Suppressor macrophage treated with lipopolysaccharide for 4 hours (primary cell): ENCODE measurements around the gene MRPL50.
A peak's percentile ranks its signal among the peaks of the same experiment; 100 is the strongest.
"Not testable (repeated sequence)": the region's sequence is repeated elsewhere in the genome, so short reads cannot be mapped to it uniquely, and the experiment has no call there.

Experiments used
- DNase-seq: peaks from one replicate; pipeline ENCODE4 v3.0.0-alpha.2; 2020

Gene MRPL50

DNA sequence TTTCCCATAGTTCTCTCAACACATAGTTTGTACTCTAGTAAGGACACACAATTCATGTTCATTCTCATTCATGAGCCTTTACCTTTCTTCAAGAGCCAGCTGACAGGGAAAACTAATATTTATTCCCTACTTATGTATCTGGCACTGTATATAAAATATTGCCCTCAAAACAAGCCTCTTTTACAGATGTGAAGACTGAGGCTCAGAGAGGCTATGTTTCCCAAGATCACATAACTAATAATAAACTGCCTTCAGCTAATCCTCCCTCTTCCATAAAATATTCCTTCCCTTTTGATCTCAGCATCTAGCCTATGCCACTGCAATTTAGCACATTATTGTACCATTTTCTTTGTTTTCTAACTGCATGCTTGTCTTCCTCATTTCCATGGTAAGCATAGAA lies 19.0 kb upstream of the MRPL50 start:
- DNase-seq, result no peak

DNA sequence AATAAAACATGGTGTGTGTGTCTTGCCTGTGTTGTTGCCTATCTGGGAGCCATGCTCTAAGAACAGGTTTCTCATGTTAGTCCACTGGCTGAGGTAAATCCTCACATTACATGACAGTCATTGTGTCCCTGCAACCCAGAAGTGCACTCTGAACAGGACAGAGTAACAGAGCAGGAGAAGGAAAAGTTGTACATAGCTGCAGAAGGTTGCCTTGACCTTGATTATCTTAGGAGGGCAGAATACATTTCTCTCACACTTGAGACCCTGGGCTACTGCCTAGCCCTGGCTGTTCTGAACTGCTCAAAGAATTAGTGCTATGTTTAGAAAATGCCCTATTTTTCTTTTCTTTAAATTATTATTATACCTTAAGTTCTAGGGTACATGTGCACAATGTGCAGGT lies 17.2 kb upstream of the MRPL50 start:
- no peak for DNase-seq

DNA sequence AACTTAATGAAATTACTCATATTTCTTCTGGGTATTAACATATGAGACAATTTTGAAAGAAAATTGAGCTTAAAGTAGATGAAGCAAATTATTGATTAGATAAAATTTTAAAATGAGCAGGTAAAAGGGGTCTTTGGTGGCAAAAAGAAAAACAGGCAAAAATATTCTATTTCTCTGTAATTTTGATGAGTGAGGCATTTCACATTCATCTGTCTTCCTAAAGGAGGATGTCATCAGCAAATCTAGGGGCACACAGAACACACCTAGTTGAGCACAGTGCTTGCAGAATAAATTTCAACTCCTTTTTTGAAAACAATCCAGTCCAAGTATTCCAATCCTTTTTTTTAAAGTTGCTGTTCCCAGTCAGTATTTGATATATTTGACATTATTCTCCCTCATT lies 16.4 kb upstream of the MRPL50 start:
- DNase-seq, result no peak

GRCh38 chr9:101409079-101409477 lies 10.7 kb upstream of the MRPL50 start:
- no peak for DNase-seq

- no peak for DNase-seq
These were observed 10.1 kb upstream of the MRPL50 start for GRCh38 chr9:101408374-101409078.

GRCh38 chr9:101403516-101404285 lies 5.3 kb upstream of the MRPL50 start:
- DNase-seq, result no peak

DNA sequence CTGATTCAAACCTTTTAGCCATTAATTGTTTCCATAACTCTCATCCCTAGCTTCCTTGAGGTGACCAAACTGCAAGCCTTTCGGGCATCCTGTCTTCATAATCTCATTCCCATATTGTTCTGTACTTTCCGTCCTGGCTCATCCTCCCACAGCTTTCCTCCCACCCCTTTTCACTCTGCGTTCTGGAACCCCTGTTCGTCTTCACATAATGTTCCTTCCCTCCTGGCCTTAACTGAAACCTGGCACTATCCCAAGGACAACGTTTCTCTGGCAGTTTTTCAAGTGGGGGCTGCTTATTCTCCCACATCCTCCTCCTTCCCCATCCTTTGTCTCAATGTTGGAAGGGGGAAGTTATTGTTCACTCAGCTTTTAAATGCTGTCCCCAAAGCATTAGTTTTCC lies 1.7 kb upstream of the MRPL50 start:
- peak; percentile 23 for DNase-seq

- DNase-seq, result peak; percentile 59
These were observed 1.2 kb upstream of the MRPL50 start for GRCh38 chr9:101399643-101399970.

DNA sequence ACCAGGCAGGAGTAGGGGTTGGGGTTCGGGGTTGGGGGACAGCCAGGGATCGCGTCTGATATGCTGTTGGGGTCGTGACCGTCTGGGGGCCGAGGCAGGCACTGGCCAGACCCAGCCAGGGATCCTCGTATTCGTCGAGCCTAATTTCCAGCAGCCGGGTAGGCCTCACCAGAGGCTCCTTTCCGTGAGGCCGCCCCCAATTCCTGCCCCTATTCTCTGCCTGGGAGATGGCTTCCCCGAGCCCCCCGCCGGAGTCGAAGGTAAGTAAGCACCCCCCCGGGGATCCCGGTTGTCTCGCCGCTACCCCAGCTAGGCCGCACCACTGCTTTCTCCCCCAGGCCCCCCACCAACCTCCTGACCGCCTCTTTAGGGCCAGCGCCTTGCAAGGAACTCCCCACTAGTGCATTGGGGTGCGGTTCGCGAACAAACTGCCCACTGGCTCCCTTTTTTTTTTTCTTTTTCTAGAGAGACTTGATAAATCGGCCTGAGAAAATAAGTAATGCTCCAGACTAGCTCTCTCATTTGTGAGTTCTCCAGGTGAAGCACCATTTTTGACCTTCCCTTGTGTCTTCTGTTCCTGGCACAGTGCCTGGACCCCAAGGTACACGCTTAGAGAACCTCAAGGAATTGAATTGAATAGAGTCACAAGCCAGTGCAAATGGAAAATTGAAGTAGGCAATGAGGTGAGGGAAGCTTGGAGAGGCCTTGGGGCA lies 668 bp upstream of the MRPL50 start:
- no peak for DNase-seq

DNA sequence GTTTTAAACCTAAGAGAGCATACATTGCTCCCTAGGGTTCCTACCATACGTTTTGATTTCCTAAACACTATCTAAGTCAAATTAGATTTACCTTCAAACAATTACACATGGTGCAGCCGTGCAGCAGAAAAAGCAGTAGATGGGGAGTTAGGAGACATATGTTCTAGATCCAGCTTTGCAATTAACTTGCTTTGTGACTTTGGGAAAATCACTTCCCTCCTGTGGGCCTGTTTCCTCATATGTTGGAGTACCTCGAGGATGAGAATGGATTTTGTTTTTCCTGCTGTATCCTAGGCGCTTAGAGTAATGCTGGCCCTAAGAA lies 711 bp downstream of the MRPL50 start:
- peak; percentile 15 for DNase-seq

DNA sequence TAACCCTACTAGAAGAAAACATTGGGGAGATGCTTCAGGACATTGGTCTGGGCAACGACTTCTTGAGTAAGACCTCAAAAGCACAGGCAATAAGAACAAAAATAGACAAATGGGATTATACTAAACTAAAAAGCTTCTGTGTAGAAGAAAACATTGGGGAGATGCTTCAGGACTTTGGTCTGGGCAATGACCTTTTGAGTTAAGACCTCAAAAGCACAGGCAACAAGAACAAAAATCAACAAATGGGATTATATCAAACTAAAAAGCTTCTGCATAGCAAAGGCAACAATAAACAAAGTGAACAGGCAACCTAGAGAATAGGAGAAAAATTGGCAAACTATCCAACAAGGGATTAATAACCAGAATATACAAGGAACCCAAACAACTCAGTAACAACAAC lies 3.7 kb downstream of the MRPL50 start:
- DNase-seq, result no peak

- no peak for DNase-seq
These were observed 5.3 kb downstream of the MRPL50 start for GRCh38 chr9:101393135-101393534.

GRCh38 chr9:101388507-101388993 lies 9.9 kb downstream of the MRPL50 start:
- DNase-seq, result no peak

GRCh38 chr9:101387871-101388506 lies 10.4 kb downstream of the MRPL50 start:
- peak; percentile 41 for DNase-seq

DNA sequence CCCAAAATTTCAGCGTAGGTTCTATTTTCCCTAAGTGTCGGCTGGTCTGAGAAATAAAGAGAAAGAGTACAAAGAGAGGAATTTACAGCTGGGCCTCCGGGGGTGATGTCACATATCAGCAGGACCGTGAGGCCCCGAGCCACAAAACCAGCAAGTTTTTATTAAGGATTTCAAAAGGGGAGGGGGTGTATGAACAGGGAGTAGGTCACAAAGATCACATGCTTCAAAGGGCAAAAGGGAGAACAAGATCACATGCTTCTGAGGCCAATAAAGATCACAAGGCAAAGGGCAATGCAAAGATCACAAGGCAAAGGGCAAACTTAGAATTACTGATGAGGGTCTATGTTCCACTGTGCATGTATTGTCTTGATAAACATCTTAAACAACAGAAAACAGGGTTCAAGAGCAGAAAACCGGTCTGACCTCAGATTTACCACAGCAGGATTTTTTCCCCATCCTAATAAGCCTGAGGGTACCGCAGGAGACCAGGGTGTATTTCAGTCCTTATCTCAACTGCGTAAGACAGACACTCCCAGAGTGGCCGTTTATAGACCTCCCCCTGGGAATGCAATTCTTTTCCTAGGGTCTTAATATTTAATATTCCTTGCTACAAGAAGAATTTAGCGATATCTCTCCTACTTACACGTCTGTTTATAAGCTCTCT lies 13.4 kb downstream of the MRPL50 start, which contains the start of gene BAAT:
Gene BAAT, minus strand, starts transcription at position 134 of the 664 bp plus-strand sequence. CDS start 13,602 bp downstream, outside the sequence.
- not testable (repeated sequence) for DNase-seq

DNA sequence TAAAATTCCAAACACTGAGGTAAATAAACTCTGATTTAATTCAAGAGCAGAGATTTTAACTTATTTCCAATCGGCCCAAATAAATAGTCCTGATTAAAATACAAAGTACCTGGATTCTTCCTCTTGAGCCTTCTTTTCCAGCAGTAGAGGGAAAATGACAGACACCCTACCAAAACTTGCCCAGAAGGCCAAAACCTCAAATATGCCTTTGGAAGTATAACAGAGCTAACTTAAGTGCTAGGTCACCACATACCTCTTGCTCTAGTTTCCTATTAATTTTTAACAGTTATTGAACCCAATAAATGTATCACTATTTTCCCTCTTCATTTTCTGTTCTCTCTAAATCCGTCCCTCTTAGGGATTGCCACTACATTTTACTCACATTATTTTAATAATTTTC lies 15.1 kb downstream of the MRPL50 start:
- DNase-seq, result no peak

DNA sequence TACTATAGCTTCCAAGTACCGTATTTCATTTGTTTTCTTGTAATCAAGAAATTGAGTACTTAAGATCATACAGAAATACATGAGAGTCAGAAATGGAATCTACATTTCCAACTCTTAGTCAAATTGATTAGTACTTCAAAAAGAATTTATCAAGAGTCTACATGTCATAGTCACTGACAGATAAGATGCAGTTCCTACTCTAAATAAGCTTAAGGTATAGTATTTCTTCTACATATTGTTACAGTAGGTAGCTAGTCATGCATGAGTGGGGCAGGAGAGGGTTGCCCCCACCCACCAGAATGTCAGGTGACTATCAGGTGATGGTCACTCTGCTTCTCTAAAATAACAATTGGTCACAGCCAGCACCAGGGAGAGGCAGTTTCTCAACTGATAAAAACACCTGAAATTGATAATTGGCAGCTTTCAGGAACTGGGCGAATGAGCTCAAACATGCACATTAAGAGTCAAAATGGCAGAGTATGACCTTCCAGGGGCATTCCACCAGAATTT lies 16.5 kb downstream of the MRPL50 start:
- DNase-seq, result no peak

- DNase-seq, result no peak
These were observed 17.3 kb downstream of the MRPL50 start for GRCh38 chr9:101381118-101381517.

DNA sequence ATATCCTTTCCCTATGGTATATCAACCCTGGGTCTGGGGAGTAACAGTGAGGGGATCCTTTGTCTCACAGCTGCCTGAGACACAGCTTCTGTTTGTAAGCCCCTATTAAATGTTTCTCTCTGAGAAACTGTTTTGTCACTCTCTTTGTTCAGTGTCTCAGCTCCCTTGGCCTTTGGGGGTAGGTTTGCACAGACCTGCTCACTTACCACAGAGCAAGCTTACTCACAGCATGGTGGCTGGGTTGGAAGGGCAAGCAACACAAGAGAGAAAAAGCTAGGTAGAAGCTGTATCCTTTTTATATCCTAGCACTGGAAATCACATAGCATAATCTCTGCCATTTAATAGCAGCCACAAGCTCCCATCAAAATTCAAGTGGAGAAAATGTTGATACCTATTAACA lies 18.1 kb downstream of the MRPL50 start:
- DNase-seq, result no peak

- no peak for DNase-seq
These were observed 22.1 kb downstream of the MRPL50 start for GRCh38 chr9:101376111-101376848.

- no peak for DNase-seq
These were observed 22.9 kb downstream of the MRPL50 start for GRCh38 chr9:101375546-101375945.
